Inflammatory macrophage treated with lipopolysaccharide for 1 hour (primary cell): ENCODE data around the gene SMPDL3B.
"Not testable (repeated sequence)": the region's sequence is repeated elsewhere in the genome, so short reads cannot be mapped to it uniquely, and the experiment has no call there.

Experiments
- DNase-seq, 2 donors: peaks; one replicate each; pipeline ENCODE4 v3.0.0-alpha.2; 2020 to 2022

SMPDL3B gene

DNA sequence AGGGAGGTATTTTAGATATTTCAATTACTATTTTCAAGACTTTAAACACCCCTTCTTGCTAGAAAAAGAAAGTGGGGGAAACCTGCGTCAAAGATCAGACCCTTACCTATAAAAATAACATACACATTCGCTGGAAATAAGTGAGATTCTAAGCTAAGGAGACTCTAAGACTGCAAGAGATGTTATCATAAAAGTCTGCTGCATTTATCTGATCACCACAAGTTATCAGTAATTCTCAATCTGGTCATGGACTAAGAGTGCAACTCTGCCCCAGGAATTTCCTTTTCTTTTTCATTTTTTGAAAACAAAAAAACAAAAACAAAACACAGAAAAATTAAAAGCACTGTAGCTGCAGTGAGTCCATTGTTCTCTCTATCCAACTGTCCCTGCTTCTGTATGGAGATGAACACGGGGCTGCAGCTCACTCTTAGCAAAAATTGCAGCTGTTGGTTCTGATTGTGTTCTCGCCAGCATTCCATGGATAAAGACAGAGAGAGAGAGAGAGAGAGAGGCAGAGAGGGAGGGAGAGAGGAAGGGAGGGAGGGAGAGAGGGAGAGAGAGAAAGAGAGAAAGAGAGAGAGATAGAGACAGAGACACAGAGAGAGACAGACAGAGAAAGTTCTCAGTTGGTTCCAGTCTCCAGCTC is 39.1 kb downstream of the SMPDL3B start:
- no peak for DNase-seq

DNA sequence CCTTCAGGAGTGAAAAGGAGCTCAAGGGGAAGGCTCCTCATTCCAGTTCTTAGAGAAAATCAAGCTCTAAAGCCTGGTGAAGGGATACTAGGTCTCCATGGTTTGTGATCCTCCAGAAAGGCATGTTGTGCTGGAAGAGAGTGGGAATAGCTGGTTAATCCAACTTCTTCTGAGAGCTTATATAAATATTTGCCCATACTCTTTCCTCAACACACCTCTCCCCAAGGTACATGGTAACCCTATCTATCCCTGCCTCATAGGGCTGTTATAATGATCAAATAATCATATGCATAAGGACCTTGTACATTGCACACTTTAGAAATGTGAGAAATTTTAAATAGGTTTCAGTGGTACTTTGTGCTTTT is 39.6 kb downstream of the SMPDL3B start:
- DNase-seq: no peak

DNA sequence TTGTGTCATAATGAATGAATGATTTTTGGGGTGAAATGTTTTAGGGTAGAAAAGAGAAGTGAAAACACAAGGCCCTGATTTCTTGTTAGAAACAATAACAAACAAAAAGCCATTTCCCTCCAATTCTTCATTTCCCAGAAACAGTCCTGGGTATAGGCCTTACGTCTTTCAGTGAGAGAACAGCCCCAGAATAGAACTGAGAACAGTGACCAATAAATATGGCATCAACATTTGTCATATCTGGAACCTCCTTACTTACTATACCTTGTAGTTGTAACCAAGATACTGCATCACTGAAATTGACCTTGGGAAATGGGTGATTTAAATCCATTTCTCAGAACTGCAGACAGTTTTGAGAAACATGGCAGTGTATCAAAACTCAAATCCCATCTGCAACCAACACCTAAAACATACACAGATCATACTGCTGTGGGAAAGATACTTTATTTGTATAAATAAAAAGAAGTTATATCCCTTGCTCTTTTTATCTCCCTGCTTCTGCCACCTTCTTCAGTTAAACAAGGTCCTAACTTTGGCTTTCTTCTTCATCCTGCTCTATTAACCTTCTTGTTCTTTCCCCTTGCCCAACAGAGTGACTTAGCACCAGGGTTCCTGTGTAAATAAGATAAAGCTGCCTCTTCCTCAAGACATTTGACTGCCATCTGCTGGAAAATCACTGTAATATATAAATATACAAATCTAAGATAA is 44.5 kb downstream of the SMPDL3B start:
- peak; percentile 60 to 72 for DNase-seq

DNA sequence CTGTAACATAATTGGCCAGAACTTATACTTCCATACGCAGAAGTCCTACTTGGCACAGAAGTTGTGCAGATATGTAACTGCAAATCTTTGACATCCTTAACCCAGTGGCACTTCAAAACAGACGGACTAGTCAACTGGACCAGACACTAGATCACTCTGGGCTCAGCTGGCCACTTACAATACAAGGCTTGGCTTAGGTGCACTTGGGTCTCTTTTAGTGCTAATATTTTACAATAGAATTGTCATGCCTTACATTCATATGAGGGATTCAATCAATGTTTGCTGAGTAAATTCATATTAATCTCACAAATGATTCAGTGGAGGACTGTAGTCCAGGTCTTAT is 45.0 kb downstream of the SMPDL3B start:
- no peak for DNase-seq

DNA sequence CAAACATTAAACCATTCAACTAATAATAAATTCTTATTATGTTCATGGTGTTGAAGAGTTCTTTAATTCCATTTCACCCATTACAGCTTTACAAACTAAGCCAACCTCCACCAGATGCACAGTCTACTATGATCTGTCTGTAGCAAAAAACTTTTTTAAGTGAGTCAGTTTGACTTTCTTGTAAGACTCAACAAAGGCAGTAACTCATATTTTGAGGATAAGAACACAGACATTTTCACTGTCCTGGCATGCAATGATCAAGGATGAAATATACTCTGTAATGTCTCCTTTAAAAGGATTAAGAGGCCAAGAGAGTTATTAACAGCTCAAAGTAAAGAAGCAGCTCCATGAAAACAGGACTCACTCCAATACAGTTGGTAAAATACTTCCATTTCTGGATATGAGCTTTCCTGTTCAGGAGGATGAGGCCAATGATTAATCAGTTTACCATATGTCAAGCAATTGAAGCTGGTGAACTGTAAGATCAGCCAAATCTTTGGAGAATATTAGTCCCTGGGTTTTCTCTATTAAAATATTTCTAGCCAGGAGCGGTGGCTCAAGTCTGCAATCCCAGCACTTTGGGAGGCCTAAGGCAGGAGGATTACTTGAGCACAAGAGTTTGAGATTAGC is 45.5 kb downstream of the SMPDL3B start:
- DNase-seq: no peak

DNA sequence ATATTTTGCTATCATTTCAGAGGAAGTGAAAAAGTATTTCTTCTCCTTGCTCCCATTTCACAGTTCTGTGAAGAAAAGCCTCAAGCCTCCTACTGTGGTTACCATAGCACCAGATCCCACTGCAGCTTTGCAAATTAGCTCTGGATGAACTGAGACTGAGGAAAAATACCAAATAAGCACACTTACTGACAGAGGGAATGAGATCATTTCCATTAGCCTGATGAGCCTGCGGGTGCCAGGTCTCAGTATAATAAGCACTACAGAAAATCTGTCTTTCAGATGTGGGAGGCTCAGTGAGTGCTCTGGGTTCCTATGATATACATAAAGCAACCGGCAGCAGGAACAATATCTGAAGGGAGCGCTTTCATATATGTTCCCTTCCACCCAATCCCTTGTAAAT is 46.3 kb downstream of the SMPDL3B start:
- no peak for DNase-seq

DNA sequence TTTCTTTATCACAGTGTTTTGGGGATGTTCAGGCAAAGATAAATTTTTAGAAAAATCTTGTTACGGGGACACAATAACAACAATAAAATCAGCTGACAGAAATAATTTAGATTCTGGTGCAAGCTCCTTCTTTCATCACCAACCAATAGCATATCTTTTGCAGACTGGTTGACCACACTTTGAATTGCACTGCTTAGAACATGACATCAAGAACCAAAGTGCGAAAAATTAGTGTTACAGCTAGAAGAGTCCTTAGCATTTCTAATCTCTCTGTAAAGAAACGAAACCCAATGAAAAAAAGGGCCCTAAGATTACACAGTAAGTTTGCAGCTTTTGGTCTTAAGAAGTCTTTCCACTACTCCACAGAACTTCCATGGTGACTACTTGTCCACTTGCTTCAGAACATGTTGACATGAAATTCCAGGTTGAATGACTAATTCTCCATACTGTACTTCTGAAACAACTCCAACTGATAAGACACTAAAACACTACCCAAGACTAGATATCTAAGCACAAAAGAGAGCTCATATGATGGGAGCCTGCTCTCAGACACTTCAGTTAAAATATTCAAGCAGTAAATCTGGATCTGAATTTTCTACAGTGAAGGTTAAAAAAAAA is 56.2 kb downstream of the SMPDL3B start:
- DNase-seq: no peak

DNA sequence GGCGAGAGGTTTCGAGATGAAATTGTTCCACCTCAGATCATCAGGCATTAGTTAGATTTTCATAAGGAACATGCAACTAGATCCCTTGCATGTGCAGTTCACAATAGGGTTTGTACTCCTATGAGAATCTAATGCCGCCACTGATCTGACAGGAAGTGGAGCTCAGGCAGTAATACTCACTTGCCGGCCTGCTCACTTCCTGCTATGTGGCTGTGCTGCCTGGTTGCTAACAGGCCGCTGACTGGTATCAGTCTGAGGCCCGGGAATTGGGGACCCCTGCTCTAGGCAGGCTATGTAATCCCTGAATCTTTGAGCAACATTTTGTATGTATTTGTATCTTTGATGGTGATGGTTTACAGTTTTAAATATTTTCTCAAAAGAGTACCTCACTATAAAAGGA is 57.5 kb downstream of the SMPDL3B start:
- DNase-seq: peak in 1 of 2 donors; percentile 10

DNA sequence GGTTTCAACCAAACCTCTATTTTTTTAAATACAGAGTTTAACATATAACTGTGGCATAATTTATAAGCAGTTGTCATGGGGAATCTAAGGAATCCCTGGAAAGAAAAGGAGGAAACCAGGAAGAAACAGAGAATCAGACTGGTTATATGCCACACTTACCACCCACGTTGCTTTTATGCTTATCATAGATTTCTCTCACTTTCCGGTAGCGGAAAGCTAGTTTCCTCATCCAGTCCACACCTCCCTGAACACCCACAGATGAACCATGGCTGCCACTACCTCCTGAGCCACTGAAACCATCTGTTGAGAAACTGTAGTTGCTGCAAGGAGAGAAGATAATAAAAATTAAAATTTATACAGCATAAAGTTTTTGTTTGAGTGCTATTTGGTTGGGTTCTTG is 58.4 kb downstream of the SMPDL3B start:
- peak; percentile 59 to 79 for DNase-seq

DNA sequence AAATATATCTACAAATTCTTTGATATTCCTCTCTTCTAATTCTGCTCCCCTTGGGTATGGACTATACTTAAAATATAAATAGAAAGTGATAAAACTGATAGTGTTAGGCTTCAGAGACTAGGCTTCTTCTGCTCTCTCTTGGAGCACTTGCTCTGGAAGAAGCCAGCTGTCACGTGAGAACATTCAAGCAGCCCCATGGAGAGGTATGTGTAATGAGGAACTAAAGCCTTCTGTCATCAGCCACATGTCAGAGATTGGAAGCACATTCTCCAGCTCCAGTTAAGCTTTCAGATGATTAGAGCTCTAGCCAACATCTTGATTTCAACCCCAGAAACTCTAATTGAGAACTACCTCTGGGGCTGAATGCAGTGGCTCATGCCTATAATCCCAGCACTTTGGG is 59.3 kb downstream of the SMPDL3B start:
- peak; percentile 51 to 67 for DNase-seq

DNA sequence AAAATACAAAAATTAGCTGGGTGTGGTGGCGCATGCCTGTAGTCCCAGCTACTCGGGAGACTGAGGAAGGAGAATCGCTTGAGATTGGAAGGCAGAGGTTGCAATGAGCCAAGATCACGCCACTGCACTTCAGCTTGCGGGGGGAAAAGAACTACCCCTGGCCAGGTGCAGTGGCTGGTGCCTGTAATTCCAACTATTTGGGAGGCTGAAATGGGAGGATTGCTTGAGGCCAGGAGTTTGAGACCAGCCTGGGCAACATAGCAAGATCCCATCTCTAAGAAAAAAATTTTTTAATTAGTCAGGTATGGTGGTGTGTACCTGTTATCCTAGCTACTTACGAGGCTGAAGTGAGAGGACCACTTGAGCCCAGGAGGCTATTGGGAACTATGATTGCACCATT is 59.7 kb downstream of the SMPDL3B start:
- not testable (repeated sequence) for DNase-seq

DNA sequence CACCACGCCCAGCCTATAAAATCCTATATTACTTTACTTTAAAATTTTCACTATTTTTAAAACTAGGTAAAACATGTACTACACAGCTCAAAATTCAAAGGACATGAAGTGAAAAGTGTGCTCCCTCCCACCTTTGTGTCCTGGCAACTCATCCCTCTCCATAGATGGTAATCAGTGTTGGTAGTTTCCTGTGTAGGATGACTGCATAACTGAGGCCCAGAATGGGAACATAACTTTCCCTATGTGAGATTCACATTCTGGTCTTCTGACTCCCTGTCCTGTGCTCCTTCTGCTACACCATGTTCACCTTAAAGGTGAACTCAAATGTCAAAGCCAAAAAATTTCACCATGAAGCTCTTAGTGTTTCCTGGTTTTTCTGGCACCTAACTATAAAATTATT is 64.3 kb downstream of the SMPDL3B start:
- no peak for DNase-seq

DNA sequence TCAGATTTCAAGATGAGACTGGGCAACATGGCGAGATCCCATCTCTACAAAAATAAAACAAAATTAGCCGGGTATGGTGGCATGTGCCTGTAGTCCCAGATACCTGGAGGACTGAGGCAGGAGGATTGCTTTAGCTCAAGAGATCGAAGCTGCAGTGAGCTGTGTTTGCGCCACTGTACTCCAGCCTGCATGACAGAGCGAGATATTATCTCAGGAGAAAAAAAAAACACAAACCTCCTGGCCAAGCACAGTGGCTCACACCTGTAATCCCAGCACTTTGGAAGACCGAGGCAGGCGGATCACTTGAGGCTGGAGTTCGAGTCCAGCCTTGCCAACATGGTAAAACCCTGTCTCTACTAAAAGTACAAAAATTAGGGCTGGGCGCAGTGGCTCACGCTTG is 67.8 kb downstream of the SMPDL3B start:
- no peak for DNase-seq

DNA sequence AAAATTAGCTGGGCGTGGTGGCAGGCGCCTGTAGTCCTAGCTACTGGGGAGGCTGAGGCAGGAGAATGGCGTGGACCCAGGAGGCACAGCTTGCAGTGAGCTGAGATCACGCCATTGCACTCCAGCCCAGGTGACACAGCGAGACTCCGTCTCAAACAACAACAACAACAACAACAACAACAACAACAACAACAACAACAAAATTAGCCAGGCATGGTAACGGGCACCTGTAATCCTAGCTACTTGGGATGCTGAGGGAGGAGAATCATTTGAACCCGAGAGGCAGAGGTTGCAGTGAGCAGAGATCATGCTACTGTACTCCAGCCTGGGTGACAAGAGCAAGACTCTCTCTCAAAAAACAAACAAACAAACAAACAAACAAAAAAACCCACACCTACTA is 68.3 kb downstream of the SMPDL3B start:
- DNase-seq: not testable (repeated sequence)
